ENCODE results near the gene PTPRO. TPM values are rescaled to one million over a fixed set of nuclear protein-coding genes. Genes with fewer than 3 reads are reported as not detected.

Gene PTPRO
- total and polyA plus RNA-seq, 8 donors: 0.35 to 11.6 (median 0.68) TPM; not detected in 3

DNA sequence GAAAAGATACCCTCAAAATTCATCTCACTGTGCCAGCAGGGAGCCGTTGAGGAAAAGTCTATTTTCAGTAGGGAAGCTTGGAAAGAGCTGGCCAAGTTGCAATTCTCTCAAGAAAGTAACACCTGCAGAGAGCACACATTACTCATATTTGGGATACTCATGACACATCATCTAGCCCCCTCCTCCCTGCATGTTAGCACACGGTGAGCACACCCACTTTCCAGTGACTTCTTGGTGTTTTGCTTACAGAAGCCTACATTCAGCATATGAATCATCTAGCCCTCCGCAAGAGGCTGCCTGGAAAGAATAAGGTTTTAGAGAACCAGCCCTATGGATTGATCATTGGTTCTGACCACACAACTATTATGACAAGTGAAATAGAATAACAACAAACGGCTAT is 124.5 kb downstream of the PTPRO start:
- TF ChIP-seq, protein P1, sequence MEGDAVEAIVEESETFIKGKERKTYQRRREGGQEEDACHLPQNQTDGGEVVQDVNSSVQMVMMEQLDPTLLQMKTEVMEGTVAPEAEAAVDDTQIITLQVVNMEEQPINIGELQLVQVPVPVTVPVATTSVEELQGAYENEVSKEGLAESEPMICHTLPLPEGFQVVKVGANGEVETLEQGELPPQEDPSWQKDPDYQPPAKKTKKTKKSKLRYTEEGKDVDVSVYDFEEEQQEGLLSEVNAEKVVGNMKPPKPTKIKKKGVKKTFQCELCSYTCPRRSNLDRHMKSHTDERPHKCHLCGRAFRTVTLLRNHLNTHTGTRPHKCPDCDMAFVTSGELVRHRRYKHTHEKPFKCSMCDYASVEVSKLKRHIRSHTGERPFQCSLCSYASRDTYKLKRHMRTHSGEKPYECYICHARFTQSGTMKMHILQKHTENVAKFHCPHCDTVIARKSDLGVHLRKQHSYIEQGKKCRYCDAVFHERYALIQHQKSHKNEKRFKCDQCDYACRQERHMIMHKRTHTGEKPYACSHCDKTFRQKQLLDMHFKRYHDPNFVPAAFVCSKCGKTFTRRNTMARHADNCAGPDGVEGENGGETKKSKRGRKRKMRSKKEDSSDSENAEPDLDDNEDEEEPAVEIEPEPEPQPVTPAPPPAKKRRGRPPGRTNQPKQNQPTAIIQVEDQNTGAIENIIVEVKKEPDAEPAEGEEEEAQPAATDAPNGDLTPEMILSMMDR (IDR thresholded peaks at IDR 0.05): no peak
- no peak for TF ChIP-seq POLR2A (IDR thresholded peaks at IDR 0.05)
- no peak for TF ChIP-seq POLR2AphosphoS5 (IDR thresholded peaks at IDR 0.05)
- no peak for TF ChIP-seq EP300 (IDR thresholded peaks at IDR 0.05)
- Histone ChIP-seq H3K9me3 (peaks cover 0 to 5% (median 0%) of the 10 kb centered on the region in 4 donors), H3K4me1 (no peaks in the 10 kb centered on the region), H3K36me3 (no peaks in the 10 kb centered on the region), H3K27me3 (no peaks in the 10 kb centered on the region), H3K27ac (no peak overlapping the region), H3K4me3 (no peak overlapping the region)
- no peak for DNase-seq
- intact Hi-C loops (cut with DNase I; ENCODE audit: low total_unique reads): no loop called here
- WGBS, 5 donors: 71 to 80% (median 76%) methylated on average over 4 of the region's 4 CpGs

DNA sequence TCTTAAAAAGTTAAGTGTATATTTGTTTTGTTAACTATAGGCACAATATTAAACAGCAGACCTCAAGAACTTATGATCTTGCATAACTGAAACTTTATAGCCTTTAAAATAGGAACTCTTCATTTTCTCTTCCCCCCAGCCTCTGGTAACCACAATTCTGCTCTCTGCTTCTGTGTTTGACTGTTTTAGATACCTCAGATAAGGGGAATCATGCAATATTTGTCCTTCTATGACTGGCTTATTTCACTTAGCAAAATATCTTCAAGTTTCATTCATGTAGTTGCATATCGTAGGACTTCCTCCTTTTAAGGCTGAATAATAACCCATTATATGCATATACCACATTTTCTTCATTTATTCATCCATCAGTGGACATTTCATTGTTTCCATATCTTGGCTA is 131.3 kb downstream of the PTPRO start:
- Histone ChIP-seq H3K27ac (no peak overlapping the region), H3K9me3 (peaks cover 0 to 29% (median 15%) of the 10 kb centered on the region in 4 donors), H3K27me3 (no peaks in the 10 kb centered on the region), H3K36me3 (no peaks in the 10 kb centered on the region), H3K4me1 (no peaks in the 10 kb centered on the region), H3K4me3 (no peak overlapping the region)
- no peak for DNase-seq
- intact Hi-C loops (cut with DNase I; ENCODE audit: low total_unique reads): no loop called here
- TF ChIP-seq, protein P1 (IDR thresholded peaks at IDR 0.05): no peak
- TF ChIP-seq POLR2AphosphoS5 (IDR thresholded peaks at IDR 0.05): no peak
- TF ChIP-seq POLR2A (IDR thresholded peaks at IDR 0.05): no peak
- no peak for TF ChIP-seq EP300 (IDR thresholded peaks at IDR 0.05)
- 24 to 40% (median 27%) methylated on average over 1 of the region's 1 CpG for WGBS, 5 donors

DNA sequence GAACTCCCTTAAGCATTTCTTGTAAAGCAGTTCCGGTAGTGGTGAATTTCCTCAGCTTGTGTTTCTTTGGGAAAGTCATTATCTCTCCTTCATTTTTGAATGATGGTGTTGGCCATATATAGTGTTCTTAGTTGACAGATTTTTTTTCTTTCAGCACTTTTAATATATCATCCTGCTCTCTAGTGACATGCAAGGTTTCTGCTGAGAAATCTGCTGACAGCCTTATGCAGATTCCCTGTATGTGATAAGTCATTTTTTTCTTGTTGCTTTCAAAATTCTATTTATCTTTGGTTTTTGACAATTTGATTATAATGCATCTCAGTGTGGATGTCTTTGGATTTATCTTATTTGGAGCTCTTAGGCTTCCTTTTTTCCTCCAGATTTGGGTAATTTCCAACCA is 135.7 kb downstream of the PTPRO start:
- H3K27ac ChIP-seq: no peak overlapping the region
- no peaks in the 10 kb centered on the region for H3K4me1 ChIP-seq
- 93 to 100% (median 97%) methylated on average over 1 of the region's 1 CpG for WGBS, 5 donors
- TF ChIP-seq EP300 (IDR thresholded peaks at IDR 0.05): no peak
- TF ChIP-seq POLR2A (IDR thresholded peaks at IDR 0.05): no peak
- TF ChIP-seq, protein P1 (IDR thresholded peaks at IDR 0.05): no peak
- TF ChIP-seq POLR2AphosphoS5 (IDR thresholded peaks at IDR 0.05): no peak
- no peaks in the 10 kb centered on the region for H3K36me3 ChIP-seq
- no peak overlapping the region for H3K4me3 ChIP-seq
- peaks cover 0 to 31% (median 26%) of the 10 kb centered on the region in 4 donors for H3K9me3 ChIP-seq
- intact Hi-C loops (cut with DNase I; ENCODE audit: low total_unique reads): no loop called here
- no peak for DNase-seq
- no peaks in the 10 kb centered on the region for H3K27me3 ChIP-seq

DNA sequence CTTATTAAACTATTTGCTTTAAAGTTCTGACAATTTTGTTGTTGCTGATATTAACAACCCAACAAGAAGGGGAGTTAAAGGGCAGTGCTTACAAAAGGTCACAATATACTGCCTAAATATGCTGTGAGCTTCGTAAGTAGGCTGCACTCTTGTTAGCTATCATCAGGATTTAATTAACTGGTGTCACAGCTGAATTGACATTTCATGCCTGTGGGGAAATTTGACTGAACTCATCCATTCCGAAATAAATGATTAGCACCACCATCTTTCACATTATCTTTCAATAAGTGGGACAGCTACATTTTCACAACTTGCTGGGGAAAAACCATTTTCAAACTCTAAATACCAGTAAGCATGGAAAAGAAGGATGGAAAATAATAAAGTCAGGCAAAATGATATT is 146.6 kb downstream of the PTPRO start:
- intact Hi-C loops (cut with DNase I; ENCODE audit: low total_unique reads): no loop called here
- no peak for TF ChIP-seq POLR2AphosphoS5 (IDR thresholded peaks at IDR 0.05)
- TF ChIP-seq POLR2A (IDR thresholded peaks at IDR 0.05): no peak
- no peak for TF ChIP-seq EP300 (IDR thresholded peaks at IDR 0.05)
- TF ChIP-seq, protein P1 (IDR thresholded peaks at IDR 0.05): no peak
- no peak overlapping the region for H3K4me3 ChIP-seq
- H3K27me3 ChIP-seq: no peaks in the 10 kb centered on the region
- no peaks in the 10 kb centered on the region for H3K9me3 ChIP-seq
- H3K4me1 ChIP-seq: no peaks in the 10 kb centered on the region
- no peaks in the 10 kb centered on the region for H3K36me3 ChIP-seq
- no peak overlapping the region for H3K27ac ChIP-seq
- no peak for DNase-seq
- WGBS, 5 donors: 70 to 83% (median 75%) methylated on average over 2 of the region's 2 CpGs
